GM18858 (cell line): ENCODE measurements around the gene ZNF550.

Source experiments
- ATAC-seq: cut with Tn5 transposase; IDR thresholded peaks from one replicate; pipeline ENCODE4 v1.9.1; 2021; ENCODE audit not compliant: unreplicated experiment

The ZNF550 gene

GRCh38 chr19:57559404-57560025 is at the start of gene ZNF550:
Gene ZNF550, minus strand, starts transcription at chr19:57559863. Its CDS starts 181 bp downstream, at chr19:57559682.
- no peak for ATAC-seq

GRCh38 chr19:57606931-57607330 is 47.3 kb upstream of the ZNF550 start:
- ATAC-seq, result no peak

- peak; percentile 73 for ATAC-seq
Measured at GRCh38 chr19:57599761-57600383, 40.2 kb upstream of the ZNF550 start, which contains the start of gene ZNF530. Gene ZNF530, plus strand, starts transcription at chr19:57599885. Its CDS starts 4,461 bp downstream, at chr19:57604346.

GRCh38 chr19:57599377-57599760 is 39.7 kb upstream of the ZNF550 start:
- no peak for ATAC-seq

- ATAC-seq, result no peak
Measured at GRCh38 chr19:57587529-57587928, 27.9 kb upstream of the ZNF550 start.

- peak; percentile 73 for ATAC-seq
Measured at GRCh38 chr19:57583521-57584416, 24.1 kb upstream of the ZNF550 start, which contains the start of gene ZIK1. Gene ZIK1, plus strand, starts transcription at chr19:57584145. Its CDS starts 212 bp downstream, at chr19:57584357.

GRCh38 chr19:57583104-57583520 is 23.4 kb upstream of the ZNF550 start:
- no peak for ATAC-seq

- peak; percentile 74 for ATAC-seq
Measured at GRCh38 chr19:57578487-57579205, 19.0 kb upstream of the ZNF550 start, which contains the start of gene ZNF416. Gene ZNF416, minus strand, starts transcription at chr19:57578911. Its CDS starts 207 bp downstream, at chr19:57578704.

GRCh38 chr19:57576661-57577060 is 17.0 kb upstream of the ZNF550 start:
- no peak for ATAC-seq

GRCh38 chr19:57572415-57572947 is 12.8 kb upstream of the ZNF550 start:
- ATAC-seq, result no peak

GRCh38 chr19:57570707-57571106 is 11.0 kb upstream of the ZNF550 start:
- no peak for ATAC-seq

GRCh38 chr19:57566396-57567265 is 7.0 kb upstream of the ZNF550 start:
- ATAC-seq, result no peak

GRCh38 chr19:57563547-57563946 is 3.9 kb upstream of the ZNF550 start:
- no peak for ATAC-seq

GRCh38 chr19:57560049-57560491 is 407 bp upstream of the ZNF550 start:
- ATAC-seq, result no peak

GRCh38 chr19:57559008-57559403 is 657 bp downstream of the ZNF550 start:
- ATAC-seq, result no peak

GRCh38 chr19:57558525-57558924 is 1.1 kb downstream of the ZNF550 start:
- ATAC-seq, result no peak

GRCh38 chr19:57557659-57558058 is 2.0 kb downstream of the ZNF550 start:
- no peak for ATAC-seq

- ATAC-seq, result no peak
Measured at GRCh38 chr19:57552432-57552831, 7.2 kb downstream of the ZNF550 start.

GRCh38 chr19:57546513-57546912 is 13.2 kb downstream of the ZNF550 start:
- no peak for ATAC-seq
